ENCODE data around the gene IL17RA.

IL17RA gene

GRCh38 chr22:17120281-17120680, 35.5 kb downstream of the IL17RA start:
- TF ChIP-seq, protein P1, sequence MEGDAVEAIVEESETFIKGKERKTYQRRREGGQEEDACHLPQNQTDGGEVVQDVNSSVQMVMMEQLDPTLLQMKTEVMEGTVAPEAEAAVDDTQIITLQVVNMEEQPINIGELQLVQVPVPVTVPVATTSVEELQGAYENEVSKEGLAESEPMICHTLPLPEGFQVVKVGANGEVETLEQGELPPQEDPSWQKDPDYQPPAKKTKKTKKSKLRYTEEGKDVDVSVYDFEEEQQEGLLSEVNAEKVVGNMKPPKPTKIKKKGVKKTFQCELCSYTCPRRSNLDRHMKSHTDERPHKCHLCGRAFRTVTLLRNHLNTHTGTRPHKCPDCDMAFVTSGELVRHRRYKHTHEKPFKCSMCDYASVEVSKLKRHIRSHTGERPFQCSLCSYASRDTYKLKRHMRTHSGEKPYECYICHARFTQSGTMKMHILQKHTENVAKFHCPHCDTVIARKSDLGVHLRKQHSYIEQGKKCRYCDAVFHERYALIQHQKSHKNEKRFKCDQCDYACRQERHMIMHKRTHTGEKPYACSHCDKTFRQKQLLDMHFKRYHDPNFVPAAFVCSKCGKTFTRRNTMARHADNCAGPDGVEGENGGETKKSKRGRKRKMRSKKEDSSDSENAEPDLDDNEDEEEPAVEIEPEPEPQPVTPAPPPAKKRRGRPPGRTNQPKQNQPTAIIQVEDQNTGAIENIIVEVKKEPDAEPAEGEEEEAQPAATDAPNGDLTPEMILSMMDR (IDR thresholded peaks at IDR 0.05; ENCODE audit: low read length, missing control alignments) = no peak
- DNase-seq (ENCODE audit: low read depth) = peak; percentile 53
- H3K4me3 ChIP-seq (replicated peaks; ENCODE audit: low read depth, low read length) = no peak overlapping the region

DNA sequence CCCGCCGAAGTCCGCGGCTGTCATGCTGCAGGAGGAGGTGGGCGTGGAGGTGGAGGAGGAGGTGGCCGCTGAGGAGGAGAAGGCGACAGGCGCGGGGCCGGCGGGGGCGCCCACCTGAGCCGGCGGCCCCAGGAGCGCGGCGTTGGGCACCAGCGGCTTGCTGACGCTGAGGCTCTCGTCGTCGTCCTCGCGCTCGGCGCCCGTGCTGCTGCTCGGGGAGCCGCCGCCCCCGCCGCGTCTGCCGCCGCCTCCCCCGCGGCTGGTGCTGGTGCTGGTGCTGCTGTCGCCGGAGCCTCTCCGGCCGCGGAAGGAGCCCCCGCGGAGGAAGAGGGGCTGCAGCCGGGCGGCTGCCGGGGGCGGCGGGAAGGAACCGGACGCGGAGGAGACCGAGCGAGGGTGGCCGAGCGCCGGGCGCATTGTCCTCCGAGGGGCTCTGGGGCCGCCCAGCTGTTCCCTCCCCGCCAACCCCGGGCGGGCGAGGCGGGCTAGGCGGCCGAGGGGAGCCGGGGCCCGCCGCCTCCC, 36.0 kb downstream of the IL17RA start:
- no peak for DNase-seq (ENCODE audit: low read depth)
- TF ChIP-seq, protein P1 (IDR thresholded peaks at IDR 0.05; ENCODE audit: low read length, missing control alignments) = no peak
- H3K4me3 ChIP-seq (replicated peaks; ENCODE audit: low read depth, low read length) = peak overlapping the region; percentile 34

- H3K4me3 ChIP-seq (replicated peaks; ENCODE audit: low read depth, low read length) = peak within 1 kb of the TSS; percentile 34
- DNase-seq (ENCODE audit: low read depth) = peak; percentile 47
- TF ChIP-seq, protein P1 (IDR thresholded peaks at IDR 0.05; ENCODE audit: low read length, missing control alignments) = no peak
These were observed 36.7 kb downstream of the IL17RA start, which contains the start of gene TMEM121B for GRCh38 chr22:17121233-17122195. TMEM121B (minus strand) TSS chr22:17121360; CDS start chr22:17121127, 233 bp downstream.

GRCh38 chr22:17130199-17130598, 45.4 kb downstream of the IL17RA start:
- no peak for DNase-seq (ENCODE audit: low read depth)

DNA sequence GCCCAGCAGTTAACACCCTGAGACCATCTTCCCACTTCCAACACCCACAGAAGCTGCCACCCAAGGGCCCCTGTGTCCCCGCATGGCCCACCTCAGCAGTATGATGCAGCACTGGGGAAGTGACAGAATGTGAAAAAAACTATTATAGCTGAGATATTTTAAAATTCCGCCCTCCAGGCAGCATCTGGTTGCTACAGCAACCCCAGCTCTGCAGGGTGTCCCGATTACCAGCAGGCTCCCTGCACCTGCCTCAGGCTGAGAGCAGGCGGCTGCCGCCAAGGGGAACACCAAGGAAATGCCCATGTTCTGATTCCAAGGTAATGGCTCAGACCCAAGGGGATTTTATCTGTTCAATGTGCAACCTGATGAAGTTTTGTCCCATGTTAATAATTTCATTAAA, 46.9 kb downstream of the IL17RA start:
- no peak for DNase-seq (ENCODE audit: low read depth)
- no peak overlapping the region for H3K4me3 ChIP-seq (replicated peaks; ENCODE audit: low read depth, low read length)
- TF ChIP-seq, protein P1 (IDR thresholded peaks at IDR 0.05; ENCODE audit: low read length, missing control alignments) = no peak

More at GRCh38 chr22:17130199-17130598, 45.4 kb downstream of the IL17RA start:
- H3K4me3 ChIP-seq (replicated peaks; ENCODE audit: low read depth, low read length) = no peak overlapping the region
- TF ChIP-seq, protein P1 (IDR thresholded peaks at IDR 0.05; ENCODE audit: low read length, missing control alignments) = no peak

GRCh38 chr22:17132112-17132511, 47.3 kb downstream of the IL17RA start:
- no peak overlapping the region for H3K4me3 ChIP-seq (replicated peaks; ENCODE audit: low read depth, low read length)
- TF ChIP-seq, protein P1 (IDR thresholded peaks at IDR 0.05; ENCODE audit: low read length, missing control alignments) = no peak
- no peak for DNase-seq (ENCODE audit: low read depth)

All from fibroblast of pulmonary artery (primary cell).